HUES6 (cell line): Measurements from ENCODE around the gene FNDC3A.

ENCODE experiments used
- H3K27ac ChIP-seq: 2 replicates; pipeline ENCODE4 v1.7.0; 2013; ENCODE audit warnings: low read depth, mild to moderate bottlenecking, low read length, inconsistent platforms
- H3K27me3 ChIP-seq: 2 replicates; pipeline ENCODE4 v1.6.1; 2013; ENCODE audit warnings: low read length; ENCODE audit not compliant: control insufficient read depth, insufficient read depth
- H3K36me3 ChIP-seq: 2 replicates; pipeline ENCODE4 v1.6.1; 2013; ENCODE audit warnings: low read length; ENCODE audit not compliant: control insufficient read depth, insufficient read depth
- H3K4me1 ChIP-seq: 2 replicates; pipeline ENCODE4 v1.6.1; 2013; ENCODE audit warnings: low read length; ENCODE audit not compliant: control insufficient read depth, insufficient read depth
- H3K4me3 ChIP-seq: 2 replicates; pipeline ENCODE4 v1.5.1; 2013; ENCODE audit warnings: low read depth, low read length
- H3K9ac ChIP-seq: one replicate; pipeline ENCODE4 v1.6.1; 2013; ENCODE audit warnings: mild to moderate bottlenecking, low read length
- H3K9me3 ChIP-seq: 2 replicates; pipeline ENCODE4 v1.6.1; 2013; ENCODE audit warnings: low read depth, low read length; ENCODE audit not compliant: control insufficient read depth, insufficient read depth

Gene FNDC3A

DNA sequence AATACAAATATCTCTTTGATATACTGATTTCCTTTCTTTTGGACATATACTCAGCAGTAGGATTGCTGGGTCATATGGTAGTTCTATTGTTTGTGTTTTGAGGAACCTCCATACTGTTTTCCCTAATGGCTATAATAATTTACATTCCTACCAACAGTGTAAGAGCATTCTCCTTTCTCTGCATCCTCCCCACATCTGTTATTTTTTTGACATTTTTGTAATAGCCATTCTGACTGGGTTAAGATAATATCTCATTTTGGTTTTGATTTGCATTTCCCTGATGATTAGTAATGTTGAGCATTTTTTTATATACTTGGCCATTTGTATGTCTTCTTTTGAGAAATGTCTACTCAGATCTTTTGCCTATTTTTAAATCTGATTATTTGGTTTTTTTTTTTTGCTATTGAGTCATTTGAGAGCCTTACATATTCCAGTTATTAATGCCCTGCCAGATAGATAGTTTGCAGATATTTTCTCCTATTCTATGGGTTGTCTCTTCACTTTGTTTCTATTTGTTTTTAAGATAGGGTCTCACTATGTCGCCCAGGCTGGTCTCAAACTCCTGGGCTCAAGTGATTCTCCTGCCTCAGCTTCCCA is 95.7 kb downstream of the FNDC3A start:
- Histone ChIP-seq H3K4me1 (no peaks in the 10 kb centered on the region), H3K27ac (no peak overlapping the region), H3K4me3 (no peak overlapping the region), H3K9ac (no peak overlapping the region), H3K9me3 (no peaks in the 10 kb centered on the region), H3K27me3 (no peaks in the 10 kb centered on the region), H3K36me3 (peaks cover 1% of the 10 kb centered on the region; the same call in 1 of the 2 replicates)

DNA sequence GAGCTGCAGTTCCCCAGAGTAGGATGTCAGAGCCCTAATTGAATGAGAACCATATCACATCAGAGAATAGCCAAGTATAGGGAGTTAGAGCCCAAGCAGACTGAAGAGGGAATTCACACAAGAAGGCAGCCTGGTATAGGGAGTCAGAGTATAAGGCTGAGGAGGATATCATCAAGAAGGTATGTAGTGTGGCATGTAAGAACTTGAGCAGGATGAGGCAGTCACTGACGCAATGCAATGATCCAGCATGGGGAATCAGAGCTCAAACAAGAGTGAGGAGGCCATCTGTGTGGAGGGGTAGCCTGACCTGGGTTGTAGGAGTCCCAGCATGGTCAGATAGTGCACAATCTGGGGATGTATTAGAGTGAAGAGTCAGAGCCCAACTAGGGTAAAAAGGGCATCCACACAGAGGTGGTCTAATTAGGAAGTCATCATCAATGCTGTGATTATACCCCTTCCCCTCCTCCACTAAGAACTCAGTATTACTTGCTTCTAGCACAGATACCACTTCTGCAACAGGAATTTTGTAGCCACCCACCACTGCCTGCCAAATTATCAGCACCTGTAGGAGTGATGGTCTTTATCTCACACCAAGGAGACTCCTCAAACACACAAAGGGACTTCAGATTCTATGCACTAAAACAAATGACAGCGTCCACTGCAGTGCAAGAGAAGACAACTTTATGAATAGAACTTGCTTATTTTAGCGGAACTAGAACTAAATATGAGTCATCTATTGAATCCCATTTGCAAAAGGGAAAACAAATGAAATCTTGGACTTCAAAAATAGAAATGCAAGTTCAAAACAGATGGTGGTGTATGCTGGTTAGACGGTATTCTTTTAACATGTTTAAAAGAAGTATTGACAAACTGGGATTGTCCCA is 107.2 kb downstream of the FNDC3A start:
- no peak overlapping the region for H3K27ac ChIP-seq
- H3K36me3 ChIP-seq: no peaks in the 10 kb centered on the region
- H3K4me1 ChIP-seq: peaks cover 5% of the 10 kb centered on the region; the same call in 1 of the 2 replicates
- H3K9ac ChIP-seq: no peak overlapping the region
- no peak overlapping the region for H3K4me3 ChIP-seq
- no peaks in the 10 kb centered on the region for H3K9me3 ChIP-seq
- no peaks in the 10 kb centered on the region for H3K27me3 ChIP-seq

DNA sequence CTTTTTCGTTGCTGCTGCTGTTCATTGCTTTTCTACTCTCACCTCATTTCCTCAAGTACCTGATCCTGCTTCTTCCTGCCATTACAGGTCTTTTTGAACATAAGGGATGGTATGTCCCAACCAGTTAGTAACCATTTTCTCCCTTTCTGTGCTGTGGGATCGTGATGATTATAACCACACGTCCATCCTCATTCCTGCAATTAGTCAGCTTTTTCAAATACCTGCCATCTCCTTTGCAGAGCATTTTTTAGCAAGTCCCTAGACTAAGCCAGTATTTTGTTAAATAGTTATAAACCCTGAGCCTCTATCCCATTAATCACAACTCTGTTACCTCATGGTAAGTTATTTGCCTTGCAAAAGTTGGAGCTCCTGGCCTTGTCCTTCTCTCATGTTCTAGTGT is 109.2 kb downstream of the FNDC3A start:
- no peak overlapping the region for H3K27ac ChIP-seq
- H3K9me3 ChIP-seq: no peaks in the 10 kb centered on the region
- H3K9ac ChIP-seq: no peak overlapping the region
- no peak overlapping the region for H3K4me3 ChIP-seq
- H3K27me3 ChIP-seq: no peaks in the 10 kb centered on the region
- peaks cover 5% of the 10 kb centered on the region; the same call in 1 of the 2 replicates for H3K4me1 ChIP-seq
- no peaks in the 10 kb centered on the region for H3K36me3 ChIP-seq

DNA sequence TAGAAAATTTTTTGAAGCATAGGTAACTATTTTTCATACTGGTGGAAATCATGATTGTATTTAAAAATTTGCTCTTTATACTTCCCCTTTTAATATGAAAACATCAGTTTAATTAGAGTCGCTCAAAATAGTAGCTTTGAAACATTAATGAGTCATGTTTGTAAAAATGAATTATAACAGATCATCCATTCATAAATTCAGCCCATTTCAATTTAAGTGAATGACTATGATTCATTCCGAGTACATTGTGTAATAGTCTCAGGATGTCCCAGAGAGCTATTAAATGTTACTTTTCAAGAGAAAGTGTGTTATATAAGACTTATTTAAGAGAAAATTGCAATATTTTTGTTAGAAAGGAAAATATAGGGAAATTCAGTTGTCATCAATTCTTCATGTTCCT is 111.0 kb downstream of the FNDC3A start:
- Histone ChIP-seq H3K27me3 (no peaks in the 10 kb centered on the region), H3K9me3 (no peaks in the 10 kb centered on the region), H3K9ac (no peak overlapping the region), H3K4me3 (no peak overlapping the region), H3K27ac (no peak overlapping the region), H3K4me1 (peaks cover 5% of the 10 kb centered on the region; the same call in 1 of the 2 replicates), H3K36me3 (no peaks in the 10 kb centered on the region)

DNA sequence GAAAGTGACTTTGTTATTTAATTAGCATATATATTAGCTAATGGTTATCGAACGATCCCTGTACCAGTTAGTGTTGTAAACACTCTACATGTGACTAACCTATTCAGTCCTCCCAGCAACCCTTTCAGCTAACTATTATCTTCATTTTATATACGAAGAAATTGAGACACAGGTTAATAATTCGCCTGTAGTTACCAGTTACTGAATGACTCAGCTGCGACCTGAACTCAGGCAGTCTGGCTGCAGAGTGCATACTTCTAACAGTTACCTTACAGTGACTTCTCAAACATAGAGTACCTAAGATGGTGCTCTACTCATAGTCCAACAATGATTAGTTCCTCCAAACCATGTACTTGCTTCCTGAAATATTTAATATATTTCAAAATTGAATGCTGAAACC is 117.7 kb downstream of the FNDC3A start:
- Histone ChIP-seq H3K4me3 (no peak overlapping the region), H3K27me3 (no peaks in the 10 kb centered on the region), H3K9me3 (no peaks in the 10 kb centered on the region), H3K36me3 (no peaks in the 10 kb centered on the region), H3K9ac (no peak overlapping the region), H3K27ac (no peak overlapping the region), H3K4me1 (no peaks in the 10 kb centered on the region)

DNA sequence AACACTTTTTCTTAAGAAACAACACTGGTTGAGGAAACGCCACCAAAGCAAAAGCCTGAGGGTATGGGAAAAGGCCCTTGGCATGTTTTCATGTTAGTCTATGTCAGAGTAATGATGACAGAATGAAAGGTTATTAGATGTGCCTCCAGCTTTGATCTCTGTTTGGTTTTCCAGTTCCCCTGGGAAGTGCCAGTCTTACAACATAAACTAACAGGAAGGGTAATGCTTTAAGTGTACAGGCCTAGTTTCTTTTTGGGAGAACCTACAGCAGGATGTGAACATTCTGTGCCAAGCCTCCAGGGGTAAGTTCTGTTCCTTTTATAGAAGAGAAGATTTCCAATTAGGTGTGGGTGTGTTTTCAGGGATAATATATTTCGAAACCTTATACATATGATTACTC is 121.7 kb downstream of the FNDC3A start:
- no peak overlapping the region for H3K27ac ChIP-seq
- H3K4me1 ChIP-seq: no peaks in the 10 kb centered on the region
- H3K9me3 ChIP-seq: no peaks in the 10 kb centered on the region
- H3K27me3 ChIP-seq: no peaks in the 10 kb centered on the region
- H3K4me3 ChIP-seq: no peak overlapping the region
- no peaks in the 10 kb centered on the region for H3K36me3 ChIP-seq
- H3K9ac ChIP-seq: no peak overlapping the region

DNA sequence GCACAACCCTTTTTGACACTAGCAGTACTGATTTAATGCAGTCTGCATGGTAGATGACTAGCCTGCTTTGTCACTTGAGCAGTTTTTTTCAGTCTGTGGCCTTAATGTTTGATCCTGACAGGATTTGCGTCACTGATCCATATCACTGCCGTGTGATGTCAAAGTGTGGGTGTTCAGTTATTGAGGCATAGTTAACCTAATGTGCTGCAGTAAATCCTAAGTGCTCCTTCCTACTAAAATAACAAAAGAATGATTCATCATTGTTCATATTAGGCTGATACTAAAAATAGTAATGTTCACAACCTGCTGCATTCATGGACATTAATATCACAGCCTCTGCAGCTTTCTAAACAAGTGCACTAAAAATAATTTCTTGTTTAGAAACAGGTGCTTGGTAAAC is 122.5 kb downstream of the FNDC3A start:
- Histone ChIP-seq H3K36me3 (no peaks in the 10 kb centered on the region), H3K27ac (no peak overlapping the region), H3K27me3 (no peaks in the 10 kb centered on the region), H3K9ac (no peak overlapping the region), H3K4me1 (no peaks in the 10 kb centered on the region), H3K4me3 (no peak overlapping the region), H3K9me3 (no peaks in the 10 kb centered on the region)

DNA sequence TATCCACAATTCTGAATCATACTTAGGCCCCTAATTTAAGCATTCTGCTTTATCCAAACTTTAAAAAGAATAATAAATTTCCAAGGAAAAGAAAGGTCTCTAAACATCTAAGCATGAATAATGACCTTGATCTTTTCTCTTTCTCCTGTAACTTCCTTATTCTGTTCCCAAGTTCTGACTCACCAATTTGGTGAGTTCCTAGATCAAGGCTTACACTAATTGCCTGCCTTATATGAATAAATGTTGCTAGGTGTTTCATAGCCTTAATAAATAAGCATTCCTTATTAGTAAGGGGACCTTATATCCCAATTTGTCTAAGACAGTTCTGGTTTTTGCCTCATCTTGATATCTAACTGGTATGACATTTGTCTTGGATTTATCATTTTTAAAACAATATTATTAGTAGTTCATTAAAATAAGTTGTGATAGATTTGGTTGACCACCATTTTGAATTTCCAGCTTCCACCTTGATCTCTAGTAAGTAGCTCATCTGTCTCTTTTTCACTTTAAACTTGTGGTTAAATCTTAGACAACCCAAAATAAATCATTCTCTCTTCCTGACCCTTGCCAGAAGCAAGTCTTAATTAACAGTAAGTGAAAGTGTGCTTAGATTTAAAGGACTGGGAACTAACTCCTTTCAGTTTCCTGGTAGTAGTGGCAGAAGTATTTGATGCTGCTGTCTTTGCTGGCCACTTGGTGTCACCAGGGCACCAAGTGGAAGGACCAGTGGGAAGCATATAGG is 123.2 kb downstream of the FNDC3A start:
- H3K9me3 ChIP-seq: no peaks in the 10 kb centered on the region
- no peaks in the 10 kb centered on the region for H3K27me3 ChIP-seq
- no peak overlapping the region for H3K4me3 ChIP-seq
- H3K27ac ChIP-seq: no peak overlapping the region
- H3K9ac ChIP-seq: no peak overlapping the region
- no peaks in the 10 kb centered on the region for H3K4me1 ChIP-seq
- H3K36me3 ChIP-seq: no peaks in the 10 kb centered on the region

DNA sequence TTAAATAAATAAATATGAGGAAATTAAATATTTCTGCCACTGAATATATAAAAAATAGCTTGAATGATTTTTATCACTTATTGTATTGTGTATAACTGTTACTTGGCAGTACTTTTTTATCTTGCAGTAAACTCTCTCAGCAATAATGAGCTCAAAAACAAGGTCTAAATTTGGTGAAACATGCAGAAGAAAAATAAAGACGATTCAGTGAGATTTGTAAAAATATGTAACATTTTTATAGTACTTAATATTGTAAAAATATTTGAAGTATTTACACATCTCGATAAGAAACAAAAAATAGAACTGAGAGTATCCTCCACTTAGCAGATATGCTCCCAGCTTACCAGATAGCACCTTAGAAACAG is 123.8 kb downstream of the FNDC3A start:
- Histone ChIP-seq H3K27ac (no peak overlapping the region), H3K9ac (no peak overlapping the region)

DNA sequence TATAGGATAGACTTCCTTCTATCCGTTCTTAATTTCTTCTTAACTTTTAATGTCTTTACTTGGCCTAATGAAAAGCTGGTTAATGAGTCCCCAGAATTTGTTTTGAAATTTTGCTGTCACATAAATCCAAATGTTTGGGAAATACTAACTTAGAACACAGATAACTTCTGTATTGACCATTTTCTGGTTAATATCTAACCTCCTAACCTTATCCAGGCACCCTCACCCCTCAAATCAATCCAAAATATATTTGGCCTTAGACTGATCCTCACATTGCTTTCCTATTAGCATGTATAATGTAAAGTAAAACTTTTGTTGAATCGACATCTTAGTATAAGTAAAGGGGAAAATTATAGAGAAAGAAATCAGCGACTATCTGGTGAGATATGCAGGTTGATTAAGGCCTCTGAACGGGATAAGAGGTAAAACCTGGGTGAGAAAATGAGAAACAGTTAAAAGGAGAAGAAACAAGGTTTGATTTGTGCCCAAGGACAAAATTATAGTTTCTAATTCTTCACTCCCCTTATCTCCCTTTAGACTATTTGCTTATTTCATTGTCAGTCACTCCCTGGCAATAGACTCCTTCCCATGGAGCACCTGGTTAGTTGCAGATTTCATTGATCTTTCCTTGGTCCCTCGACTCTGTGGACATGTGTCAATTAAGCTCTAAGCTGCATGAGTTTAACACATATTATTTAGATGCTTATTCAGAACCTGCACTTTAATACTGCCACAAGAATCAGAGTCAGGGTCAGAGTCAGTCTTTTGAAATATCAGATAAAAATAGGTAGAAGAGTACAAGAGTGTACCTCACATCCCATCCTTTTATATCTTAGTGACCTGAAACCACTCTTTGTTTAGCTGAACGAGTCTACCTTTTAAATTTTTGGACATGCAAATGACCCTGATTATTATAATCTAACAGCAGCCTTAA is 125.2 kb downstream of the FNDC3A start:
- Histone ChIP-seq H3K4me3 (no peak overlapping the region), H3K36me3 (no peaks in the 10 kb centered on the region), H3K9ac (no peak overlapping the region), H3K27me3 (no peaks in the 10 kb centered on the region), H3K27ac (no peak overlapping the region), H3K4me1 (no peaks in the 10 kb centered on the region), H3K9me3 (no peaks in the 10 kb centered on the region)

More for the DNA sequence above, 123.8 kb downstream of the FNDC3A start:
- H3K27me3 ChIP-seq: no peaks in the 10 kb centered on the region
- H3K36me3 ChIP-seq: no peaks in the 10 kb centered on the region
- H3K4me1 ChIP-seq: no peaks in the 10 kb centered on the region
- H3K4me3 ChIP-seq: no peak overlapping the region
- no peaks in the 10 kb centered on the region for H3K9me3 ChIP-seq
